Skeletal muscle tissue (tissue), 4 donors: Measurements from ENCODE around the gene FSD1. TPM values are rescaled to one million over a fixed set of nuclear protein-coding genes. Genes with fewer than 3 reads are reported as not detected.
"Not testable (repeated sequence)": the region's sequence is repeated elsewhere in the genome, so short reads cannot be mapped to it uniquely, and the experiment has no call there.

Experiments used
- H3K27ac ChIP-seq: one replicate; pipeline ENCODE4 v1.7.0; 2013; ENCODE audit warnings: mild to moderate bottlenecking, low read depth, low read length, inconsistent platforms
- H3K27me3 ChIP-seq, 3 donors: one replicate each; pipeline ENCODE4 v1.7.0; 2013; ENCODE audit warnings: low read length in 3 of 3; ENCODE audit not compliant: control insufficient read depth in 3 of 3, insufficient read depth in 3 of 3
- H3K36me3 ChIP-seq, 3 donors: one replicate each; pipeline ENCODE4 v1.7.0; 2013; ENCODE audit warnings: low read length in 3 of 3; ENCODE audit not compliant: control insufficient read depth in 3 of 3, insufficient read depth in 3 of 3
- H3K4me1 ChIP-seq, 3 donors: one replicate each; pipeline ENCODE4 v1.7.0; 2013; ENCODE audit warnings: low read length in 3 of 3, mild to moderate bottlenecking in 3 of 3; ENCODE audit not compliant: control insufficient read depth in 3 of 3, insufficient read depth in 3 of 3
- H3K4me3 ChIP-seq, 3 donors: one replicate each; pipeline ENCODE4 v1.7.0; 2013; ENCODE audit warnings: low read length in 3 of 3
- H3K9ac ChIP-seq, 3 donors: one replicate each; pipeline ENCODE4 v1.7.0; 2013; ENCODE audit warnings: low read length in 3 of 3, mild to moderate bottlenecking in 3 of 3, moderate library complexity in 2 of 3, low read depth in 1 of 3
- H3K9me3 ChIP-seq, 3 donors: one replicate each; pipeline ENCODE4 v1.7.0; 2013; ENCODE audit warnings: low read length in 3 of 3; ENCODE audit not compliant: control insufficient read depth in 3 of 3
- total RNA-seq: library from RNA; depleted of rRNA; stranded (reverse); fragments of >200 nt; gene quantifications from one replicate; pipeline ENCODE4 v1.2.3, GENCODE V29; 2014
- donor health status: Osteomylitis.

The FSD1 gene
- total RNA-seq, 1 donor from 2014 or later: not detected

DNA sequence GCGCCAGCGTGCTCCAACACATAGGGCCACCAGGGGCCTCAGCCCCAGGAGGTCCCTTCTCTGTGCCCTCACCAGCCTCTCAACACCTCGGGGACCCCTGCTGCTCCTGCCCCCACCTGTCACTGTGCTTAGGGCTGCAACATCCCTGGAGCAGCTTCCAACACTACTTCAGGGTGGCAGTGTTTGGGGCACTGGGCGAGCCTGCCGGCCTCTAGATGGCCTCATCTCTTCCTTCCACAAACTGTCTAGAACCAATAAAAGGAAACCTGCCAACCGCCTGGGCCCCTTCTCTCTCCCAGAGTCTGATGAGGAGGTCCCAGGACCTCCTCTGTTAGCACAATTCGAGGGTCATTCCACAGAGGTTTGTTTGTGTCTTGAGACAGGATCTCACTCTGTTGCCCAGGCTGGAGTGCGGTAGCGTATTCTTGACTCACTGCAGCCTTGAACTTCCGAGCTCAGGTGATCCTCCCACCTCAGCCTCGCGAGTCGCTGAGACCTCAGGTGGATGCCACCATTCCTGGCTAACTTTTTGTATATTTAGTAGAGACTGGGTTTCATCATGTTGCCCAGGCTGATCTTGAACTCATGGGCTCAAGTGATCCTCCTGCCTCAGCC lies 35.5 kb upstream of the FSD1 start:
- Histone ChIP-seq H3K9me3 (no peaks in the 10 kb centered on the region), H3K27ac (no peak overlapping the region), H3K9ac (no peak overlapping the region), H3K36me3 (peaks cover 27 to 29% (median 29%) of the 10 kb centered on the region in 3 donors), H3K4me1 (no peaks in the 10 kb centered on the region), H3K27me3 (no peaks in the 10 kb centered on the region), H3K4me3 (no peak overlapping the region)

- Histone ChIP-seq H3K9me3 (no peaks in the 10 kb centered on the region), H3K27me3 (peaks cover 2 to 8% (median 3%) of the 10 kb centered on the region in 3 donors), H3K9ac (no peak overlapping the region), H3K4me3 (no peak overlapping the region), H3K36me3 (peaks cover 12 to 15% (median 12%) of the 10 kb centered on the region in 3 donors), H3K27ac (no peak overlapping the region), H3K4me1 (no peaks in the 10 kb centered on the region)
These were observed 31.5 kb upstream of the FSD1 start for GRCh38 chr19:4272894-4273293.

GRCh38 chr19:4274321-4274686 lies 30.1 kb upstream of the FSD1 start:
- not testable (repeated sequence) for H3K4me3 ChIP-seq, H3K9me3 ChIP-seq, H3K36me3 ChIP-seq, H3K9ac ChIP-seq, H3K27ac ChIP-seq, H3K4me1 ChIP-seq
- peaks cover 9 to 15% (median 10%) of the 10 kb centered on the region in 3 donors for H3K27me3 ChIP-seq

- Histone ChIP-seq H3K27ac (no peak overlapping the region), H3K4me3 (no peak overlapping the region), H3K4me1 (peaks cover 0 to 3% (median 0%) of the 10 kb centered on the region in 3 donors), H3K9me3 (no peaks in the 10 kb centered on the region), H3K9ac (no peak overlapping the region), H3K36me3 (no peaks in the 10 kb centered on the region), H3K27me3 (peaks cover 24 to 35% (median 31%) of the 10 kb centered on the region in 3 donors)
These were observed 27.2 kb upstream of the FSD1 start for GRCh38 chr19:4277191-4277696.

GRCh38 chr19:4278010-4278409 lies 26.4 kb upstream of the FSD1 start:
- H3K27ac ChIP-seq: no peak overlapping the region
- H3K9me3 ChIP-seq: no peaks in the 10 kb centered on the region
- H3K36me3 ChIP-seq: no peaks in the 10 kb centered on the region
- H3K9ac ChIP-seq: no peak overlapping the region
- peaks cover 0 to 3% (median 0%) of the 10 kb centered on the region in 3 donors for H3K4me1 ChIP-seq
- H3K27me3 ChIP-seq: peaks cover 28 to 39% (median 34%) of the 10 kb centered on the region in 3 donors
- no peak overlapping the region for H3K4me3 ChIP-seq

DNA sequence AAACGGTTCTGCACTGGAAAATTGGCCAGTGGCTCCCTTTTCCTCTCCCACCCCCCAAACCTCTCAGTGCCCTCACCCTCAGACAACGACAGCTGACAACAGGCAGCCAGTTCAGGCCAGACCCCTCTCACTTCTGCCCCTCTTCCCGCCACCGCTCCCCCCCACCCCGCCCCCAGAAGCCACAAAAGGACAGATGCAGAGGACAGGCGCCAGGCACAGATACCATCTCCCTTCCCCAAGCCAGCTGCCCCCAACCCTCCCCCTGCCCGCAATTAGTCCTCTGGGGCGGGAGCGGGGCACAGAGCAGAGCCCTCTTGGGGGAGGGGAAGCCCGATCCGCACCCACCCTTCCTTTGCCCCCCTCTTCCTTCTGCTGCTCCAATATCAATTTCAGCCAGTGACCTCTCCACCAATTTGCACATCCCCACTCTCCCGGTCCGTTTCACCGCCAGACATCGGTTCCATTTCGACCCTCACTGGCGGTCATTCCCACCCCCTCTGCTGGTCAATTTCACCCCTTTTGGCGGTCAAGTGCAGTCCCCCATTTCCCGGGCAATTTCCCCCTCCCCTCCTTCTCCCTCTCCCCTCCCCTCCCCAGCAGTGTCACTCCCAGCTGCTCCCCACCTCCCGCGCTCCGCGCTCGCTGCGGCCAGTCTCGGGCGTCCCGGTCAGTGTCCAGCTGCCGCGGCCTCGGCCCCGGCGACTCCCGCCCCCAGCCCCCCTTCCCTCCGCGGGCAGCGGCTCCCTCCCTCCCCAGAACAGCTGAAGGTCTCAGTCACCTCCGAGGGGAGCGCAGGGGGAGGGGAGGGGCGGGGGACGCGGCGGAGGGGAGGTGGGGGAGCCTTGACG lies 25.8 kb upstream of the FSD1 start, which contains the start of gene SHD:
Gene SHD (plus strand): TSS at position 848 of the 848 bp plus-strand sequence. CDS start 798 bp downstream, outside the sequence.
- peaks cover 0 to 3% (median 0%) of the 10 kb centered on the region in 3 donors for H3K4me1 ChIP-seq
- no peak within 1 kb of the TSS for H3K27ac ChIP-seq
- H3K9ac ChIP-seq: no peak within 1 kb of the TSS
- no peak within 1 kb of the TSS for H3K4me3 ChIP-seq
- no peaks in the 10 kb centered on the region for H3K36me3 ChIP-seq
- peaks cover 31 to 41% (median 34%) of the 10 kb centered on the region in 3 donors for H3K27me3 ChIP-seq
- no peaks in the 10 kb centered on the region for H3K9me3 ChIP-seq

GRCh38 chr19:4279267-4279529 lies 25.2 kb upstream of the FSD1 start:
- H3K9ac ChIP-seq: no peak overlapping the region
- H3K9me3 ChIP-seq: no peaks in the 10 kb centered on the region
- H3K4me3 ChIP-seq: no peak overlapping the region
- peaks cover 31 to 41% (median 34%) of the 10 kb centered on the region in 3 donors for H3K27me3 ChIP-seq
- no peak overlapping the region for H3K27ac ChIP-seq
- H3K36me3 ChIP-seq: no peaks in the 10 kb centered on the region
- peaks cover 0 to 3% (median 0%) of the 10 kb centered on the region in 3 donors for H3K4me1 ChIP-seq

DNA sequence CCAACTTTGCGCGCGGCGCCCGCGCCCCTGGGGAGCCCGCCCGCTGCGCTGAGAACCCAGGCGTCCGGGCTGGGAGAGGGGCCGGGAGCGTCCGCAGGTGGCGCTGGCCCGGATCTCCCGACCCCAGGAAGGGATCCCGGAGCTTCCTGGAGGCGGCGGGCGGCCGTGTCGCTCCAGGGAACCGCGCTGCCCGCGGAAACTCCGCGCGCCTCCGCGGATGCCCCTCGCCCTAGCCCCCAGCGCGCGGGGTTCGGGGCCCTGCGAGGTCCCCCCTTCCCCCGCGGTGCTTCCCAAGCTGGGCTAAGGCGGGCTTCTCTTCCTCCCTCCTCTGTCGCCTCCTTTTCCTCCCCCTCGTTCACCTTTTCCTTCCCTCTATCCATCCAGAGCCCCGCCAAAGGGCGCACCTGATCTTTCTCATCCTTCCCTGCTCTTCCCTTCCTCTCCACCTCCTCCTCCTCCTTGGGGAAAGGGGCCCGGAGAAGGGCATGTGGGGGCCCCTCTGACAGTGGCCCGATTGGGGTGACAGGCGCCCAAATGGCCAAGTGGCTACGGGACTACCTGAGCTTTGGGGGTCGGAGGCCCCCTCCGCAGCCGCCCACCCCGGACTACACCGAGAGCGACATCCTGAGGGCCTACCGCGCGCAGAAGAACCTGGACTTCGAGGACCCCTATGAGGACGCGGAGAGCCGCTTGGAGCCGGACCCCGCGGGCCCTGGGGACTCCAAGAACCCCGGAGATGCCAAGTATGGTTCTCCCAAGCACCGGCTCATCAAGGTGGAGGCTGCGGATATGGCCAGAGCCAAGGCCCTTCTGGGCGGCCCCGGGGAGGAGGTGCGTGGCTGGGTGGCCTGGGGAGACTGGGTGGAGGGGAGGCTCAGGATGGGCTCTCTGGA lies 24.6 kb upstream of the FSD1 start:
- H3K36me3 ChIP-seq: no peaks in the 10 kb centered on the region
- H3K4me1 ChIP-seq: peaks cover 0 to 3% (median 0%) of the 10 kb centered on the region in 3 donors
- no peak overlapping the region for H3K4me3 ChIP-seq
- H3K9me3 ChIP-seq: no peaks in the 10 kb centered on the region
- H3K27ac ChIP-seq: no peak overlapping the region
- no peak overlapping the region for H3K9ac ChIP-seq
- H3K27me3 ChIP-seq: peaks cover 31 to 47% (median 39%) of the 10 kb centered on the region in 3 donors

GRCh38 chr19:4284176-4284958 lies 20.0 kb upstream of the FSD1 start:
- H3K9me3 ChIP-seq: no peaks in the 10 kb centered on the region
- H3K27ac ChIP-seq: no peak overlapping the region
- H3K36me3 ChIP-seq: no peaks in the 10 kb centered on the region
- no peak overlapping the region for H3K9ac ChIP-seq
- no peak overlapping the region for H3K4me3 ChIP-seq
- peaks cover 0 to 3% (median 0%) of the 10 kb centered on the region in 3 donors for H3K4me1 ChIP-seq
- peaks cover 22 to 42% (median 37%) of the 10 kb centered on the region in 3 donors for H3K27me3 ChIP-seq
